K562 (cell line): ENCODE results near the gene PAQR6. TPM values are rescaled to one million over a fixed set of nuclear protein-coding genes. Genes with fewer than 3 reads are reported as not detected.

Experiments
- CBFA2T2 ChIP-seq: fragments of 450-650 bp; conservative IDR thresholded peaks from 2 replicates; pipeline ENCODE4 v1.6.1; 2017; ENCODE audit warnings: mild to moderate bottlenecking
- CCAR2 ChIP-seq: fragments of 200-400 bp; formaldehyde crosslinking; IDR thresholded peaks from 2 replicates; pipeline ENCODE4 v1.6.1; 2017; ENCODE audit warnings: mild to moderate bottlenecking, low read depth, low read length
- ESRRB ChIP-seq: fragments of 250-450 bp; sonication (Bioruptor Pico); IDR thresholded peaks from 2 replicates; pipeline ENCODE4 v1.5.0; 2020; ENCODE audit warnings: mild to moderate bottlenecking, moderate library complexity, borderline replicate concordance
- FOXM1 ChIP-seq, 2 experiments: fragments of 450-650 bp in 1 of 2; sonication (generic) in 1 of 2; formaldehyde crosslinking in 1 of 2; IDR thresholded peaks; 2 replicates each; pipeline versions ENCODE4 v1.6.1 to v1.9.0; 2017 to 2022; ENCODE audit warnings: low read depth in 2 of 2, mild to moderate bottlenecking in 2 of 2, missing genetic modification reagents in 1 of 2, moderate library complexity in 1 of 2
- HNRNPH1 ChIP-seq: fragments of 200-400 bp; formaldehyde crosslinking; optimal IDR thresholded peaks from 2 replicates; pipeline ENCODE3; 2017; ENCODE audit warnings: low read depth, mild to moderate bottlenecking, low read length, moderate library complexity
- KAT8 ChIP-seq: fragments of 450-650 bp; IDR thresholded peaks from 2 replicates; pipeline ENCODE4 v1.6.1; 2016; ENCODE audit warnings: low read depth, mild to moderate bottlenecking
- KDM5B ChIP-seq: fragments of 200-600 bp; sonication (generic); IDR thresholded peaks from 2 replicates; pipeline ENCODE4 v1.6.1; 2012; ENCODE audit warnings: low read depth, mild to moderate bottlenecking, moderate library complexity, low read length, control low read depth, inconsistent platforms; ENCODE audit not compliant: insufficient replicate concordance
- PTTG1 ChIP-seq: fragments of 450-650 bp; IDR thresholded peaks from 2 replicates; pipeline ENCODE4 v1.6.1; 2016; ENCODE audit warnings: low read depth, mild to moderate bottlenecking, missing genetic modification characterization, missing compliant biosample characterization
- RAD51 ChIP-seq: fragments of 450-650 bp; IDR thresholded peaks from 2 replicates; pipeline ENCODE4 v1.7.1; 2016; ENCODE audit warnings: low read depth, mild to moderate bottlenecking, borderline replicate concordance
- RBM14 ChIP-seq: fragments of 200-400 bp; formaldehyde crosslinking; IDR thresholded peaks from 2 replicates; pipeline ENCODE4 v1.6.1; 2018; ENCODE audit warnings: low read depth, mild to moderate bottlenecking, low read length, moderate library complexity, borderline replicate concordance; ENCODE audit not compliant: insufficient read depth
- SMARCB1 ChIP-seq: IDR thresholded peaks from 2 replicates; pipeline ENCODE4 v1.6.1; 2011; ENCODE audit warnings: improper control_type of control experiment, low read depth; ENCODE audit not compliant: insufficient read length
- ZNF311 ChIP-seq: fragments of 250-450 bp; sonication (Bioruptor Pico); IDR thresholded peaks from 2 replicates; pipeline ENCODE4 v1.4.0; 2020; ENCODE audit warnings: mild to moderate bottlenecking, moderate library complexity
- polyA plus RNA-seq, 8 experiments: library from polyadenylated mRNA; depleted of rRNA in 4 of 8; stranded (reverse) in 5 of 8; unstranded in 3 of 8; fragments of >200 nt; fragmentation: Nextera tagmentation in 2 of 8; fragmentation: Illumina TruSeq in 1 of 8; extraction: Ambion mirVana in 2 of 8; extraction: Trizol in 1 of 8; gene quantifications; 2 replicates each; pipeline versions ENCODE4 v1.2.1 to v1.2.3, GENCODE V29; 2011 to 2014; ENCODE audit warnings: inconsistent platforms in 1 of 8, missing spikeins in 1 of 8
- total RNA-seq, 7 experiments: library from RNA; depleted of rRNA in 6 of 7; stranded (reverse); fragments of >200 nt in 6 of 7; fragmentation: Illumina TruSeq in 2 of 7; extraction: Trizol in 2 of 7; gene quantifications; 2 replicates each; pipeline versions ENCODE4 v1.2.1 to v1.2.3, GENCODE V29; 2011 to 2021; ENCODE audit warnings: low replicate concordance in 1 of 7
- TF ChIP-seq, protein P1 (sequence below): sonication (generic); formaldehyde crosslinking; IDR thresholded peaks from 2 replicates; pipeline ENCODE4 v1.5.0; 2020; ENCODE audit warnings: missing genetic modification reagents
- TF ChIP-seq, protein P2 (sequence below): fragments of 250-450 bp; sonication (Bioruptor Pico); IDR thresholded peaks from 2 replicates; pipeline ENCODE4 v1.4.0; 2020
- TF ChIP-seq, protein P3 (sequence below): IDR thresholded peaks from 2 replicates; pipeline ENCODE4 v1.6.1; 2014; ENCODE audit warnings: antibody characterized with exemption
- TF ChIP-seq, protein P4 (sequence below), 3 experiments: fragments of 200-800 bp in 1 of 3; sonication (Bioruptor generic) in 1 of 3; sonication (generic) in 1 of 3; formaldehyde crosslinking in 1 of 3; IDR thresholded peaks; 2 replicates each; pipeline versions ENCODE4 v1.6.1 to v1.8.0; 2016 to 2022; ENCODE audit warnings: mild to moderate bottlenecking in 2 of 3, missing compliant biosample characterization in 2 of 3, missing genetic modification characterization in 2 of 3, missing genetic modification reagents in 1 of 3
- TF ChIP-seq, protein P5 (sequence below): conservative IDR thresholded peaks from 2 replicates; pipeline ENCODE4 v1.6.1; 2011; ENCODE audit warnings: low read depth, mild to moderate bottlenecking, low read length; ENCODE audit not compliant: control insufficient read depth

The PAQR6 gene
- total and polyA plus RNA-seq, 9 of the 15 experiments (the other 6 are each of a cell fraction or from before 2014, with no cell fraction given) = 0.07 to 1.8 (median 0.62) TPM

DNA sequence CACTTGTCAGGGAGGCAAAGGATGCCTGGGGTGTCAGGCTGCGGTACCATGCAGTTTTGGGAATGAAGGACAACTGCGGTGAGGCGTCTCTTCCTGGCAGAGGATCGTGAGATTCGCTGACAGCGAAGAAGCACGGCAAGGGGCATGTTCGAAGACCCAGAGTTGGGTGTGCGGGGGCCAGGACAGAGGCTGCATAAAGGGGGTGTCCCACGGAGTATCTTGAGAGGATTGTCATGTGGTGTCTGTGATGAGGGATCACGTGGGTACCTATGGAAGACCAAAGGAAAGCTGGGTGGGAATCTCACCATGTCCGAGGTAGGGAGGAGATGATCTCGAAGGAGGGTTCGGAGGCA lies 53.6 kb downstream of the PAQR6 start (continued):
- TF ChIP-seq, protein P1, sequence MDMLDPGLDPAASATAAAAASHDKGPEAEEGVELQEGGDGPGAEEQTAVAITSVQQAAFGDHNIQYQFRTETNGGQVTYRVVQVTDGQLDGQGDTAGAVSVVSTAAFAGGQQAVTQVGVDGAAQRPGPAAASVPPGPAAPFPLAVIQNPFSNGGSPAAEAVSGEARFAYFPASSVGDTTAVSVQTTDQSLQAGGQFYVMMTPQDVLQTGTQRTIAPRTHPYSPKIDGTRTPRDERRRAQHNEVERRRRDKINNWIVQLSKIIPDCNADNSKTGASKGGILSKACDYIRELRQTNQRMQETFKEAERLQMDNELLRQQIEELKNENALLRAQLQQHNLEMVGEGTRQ = 0 out of 2 replicates have a peak, but pooled peaks have one; percentile 25
- no peak for TF ChIP-seq KAT8
- TF ChIP-seq KDM5B = no peak
- no peak for TF ChIP-seq HNRNPH1
- TF ChIP-seq SMARCB1 = no peak
- TF ChIP-seq FOXM1 (IDR thresholded peaks at IDR 0.05; ENCODE audit: low read depth) = no peak
- TF ChIP-seq FOXM1 (CRISPR knock-in tag; IDR thresholded peaks at IDR 0.05; ENCODE audit: low read depth) = 0 out of 2 replicates have a peak, but pooled peaks have one; percentile 77
- TF ChIP-seq PTTG1 = no peak
- TF ChIP-seq ESRRB (CRISPR knock-in tag) = no peak
- TF ChIP-seq, protein P2, sequence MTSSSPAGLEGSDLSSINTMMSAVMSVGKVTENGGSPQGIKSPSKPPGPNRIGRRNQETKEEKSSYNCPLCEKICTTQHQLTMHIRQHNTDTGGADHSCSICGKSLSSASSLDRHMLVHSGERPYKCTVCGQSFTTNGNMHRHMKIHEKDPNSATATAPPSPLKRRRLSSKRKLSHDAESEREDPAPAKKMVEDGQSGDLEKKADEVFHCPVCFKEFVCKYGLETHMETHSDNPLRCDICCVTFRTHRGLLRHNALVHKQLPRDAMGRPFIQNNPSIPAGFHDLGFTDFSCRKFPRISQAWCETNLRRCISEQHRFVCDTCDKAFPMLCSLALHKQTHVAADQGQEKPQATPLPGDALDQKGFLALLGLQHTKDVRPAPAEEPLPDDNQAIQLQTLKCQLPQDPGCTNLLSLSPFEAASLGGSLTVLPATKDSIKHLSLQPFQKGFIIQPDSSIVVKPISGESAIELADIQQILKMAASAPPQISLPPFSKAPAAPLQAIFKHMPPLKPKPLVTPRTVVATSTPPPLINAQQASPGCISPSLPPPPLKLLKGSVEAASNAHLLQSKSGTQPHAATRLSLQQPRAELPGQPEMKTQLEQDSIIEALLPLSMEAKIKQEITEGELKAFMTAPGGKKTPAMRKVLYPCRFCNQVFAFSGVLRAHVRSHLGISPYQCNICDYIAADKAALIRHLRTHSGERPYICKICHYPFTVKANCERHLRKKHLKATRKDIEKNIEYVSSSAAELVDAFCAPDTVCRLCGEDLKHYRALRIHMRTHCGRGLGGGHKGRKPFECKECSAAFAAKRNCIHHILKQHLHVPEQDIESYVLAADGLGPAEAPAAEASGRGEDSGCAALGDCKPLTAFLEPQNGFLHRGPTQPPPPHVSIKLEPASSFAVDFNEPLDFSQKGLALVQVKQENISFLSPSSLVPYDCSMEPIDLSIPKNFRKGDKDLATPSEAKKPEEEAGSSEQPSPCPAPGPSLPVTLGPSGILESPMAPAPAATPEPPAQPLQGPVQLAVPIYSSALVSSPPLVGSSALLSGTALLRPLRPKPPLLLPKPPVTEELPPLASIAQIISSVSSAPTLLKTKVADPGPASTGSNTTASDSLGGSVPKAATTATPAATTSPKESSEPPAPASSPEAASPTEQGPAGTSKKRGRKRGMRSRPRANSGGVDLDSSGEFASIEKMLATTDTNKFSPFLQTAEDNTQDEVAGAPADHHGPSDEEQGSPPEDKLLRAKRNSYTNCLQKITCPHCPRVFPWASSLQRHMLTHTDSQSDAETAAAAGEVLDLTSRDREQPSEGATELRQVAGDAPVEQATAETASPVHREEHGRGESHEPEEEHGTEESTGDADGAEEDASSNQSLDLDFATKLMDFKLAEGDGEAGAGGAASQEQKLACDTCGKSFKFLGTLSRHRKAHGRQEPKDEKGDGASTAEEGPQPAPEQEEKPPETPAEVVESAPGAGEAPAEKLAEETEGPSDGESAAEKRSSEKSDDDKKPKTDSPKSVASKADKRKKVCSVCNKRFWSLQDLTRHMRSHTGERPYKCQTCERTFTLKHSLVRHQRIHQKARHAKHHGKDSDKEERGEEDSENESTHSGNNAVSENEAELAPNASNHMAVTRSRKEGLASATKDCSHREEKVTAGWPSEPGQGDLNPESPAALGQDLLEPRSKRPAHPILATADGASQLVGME (CRISPR knock-in tag) = no peak
- no peak for TF ChIP-seq RBM14
- no peak for TF ChIP-seq ZNF311 (CRISPR knock-in tag)
- TF ChIP-seq CBFA2T2 = 0 out of 2 replicates have a peak, but pooled peaks have one; percentile 31
- TF ChIP-seq, protein P3, sequence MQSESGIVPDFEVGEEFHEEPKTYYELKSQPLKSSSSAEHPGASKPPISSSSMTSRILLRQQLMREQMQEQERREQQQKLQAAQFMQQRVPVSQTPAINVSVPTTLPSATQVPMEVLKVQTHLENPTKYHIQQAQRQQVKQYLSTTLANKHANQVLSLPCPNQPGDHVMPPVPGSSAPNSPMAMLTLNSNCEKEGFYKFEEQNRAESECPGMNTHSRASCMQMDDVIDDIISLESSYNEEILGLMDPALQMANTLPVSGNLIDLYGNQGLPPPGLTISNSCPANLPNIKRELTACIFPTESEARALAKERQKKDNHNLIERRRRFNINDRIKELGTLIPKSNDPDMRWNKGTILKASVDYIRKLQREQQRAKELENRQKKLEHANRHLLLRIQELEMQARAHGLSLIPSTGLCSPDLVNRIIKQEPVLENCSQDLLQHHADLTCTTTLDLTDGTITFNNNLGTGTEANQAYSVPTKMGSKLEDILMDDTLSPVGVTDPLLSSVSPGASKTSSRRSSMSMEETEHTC = no peak
- TF ChIP-seq, protein P4, sequence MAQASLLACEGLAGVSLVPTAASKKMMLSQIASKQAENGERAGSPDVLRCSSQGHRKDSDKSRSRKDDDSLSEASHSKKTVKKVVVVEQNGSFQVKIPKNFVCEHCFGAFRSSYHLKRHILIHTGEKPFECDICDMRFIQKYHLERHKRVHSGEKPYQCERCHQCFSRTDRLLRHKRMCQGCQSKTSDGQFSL (CRISPR knock-in tag; IDR thresholded peaks at IDR 0.05) = 0 out of 2 replicates have a peak, but pooled peaks have one; percentile 30
- TF ChIP-seq, protein P4 (tag; IDR thresholded peaks at IDR 0.05) = no peak
- TF ChIP-seq CCAR2 = no peak
- peak; percentile 52 for TF ChIP-seq RAD51
- TF ChIP-seq, protein P5, sequence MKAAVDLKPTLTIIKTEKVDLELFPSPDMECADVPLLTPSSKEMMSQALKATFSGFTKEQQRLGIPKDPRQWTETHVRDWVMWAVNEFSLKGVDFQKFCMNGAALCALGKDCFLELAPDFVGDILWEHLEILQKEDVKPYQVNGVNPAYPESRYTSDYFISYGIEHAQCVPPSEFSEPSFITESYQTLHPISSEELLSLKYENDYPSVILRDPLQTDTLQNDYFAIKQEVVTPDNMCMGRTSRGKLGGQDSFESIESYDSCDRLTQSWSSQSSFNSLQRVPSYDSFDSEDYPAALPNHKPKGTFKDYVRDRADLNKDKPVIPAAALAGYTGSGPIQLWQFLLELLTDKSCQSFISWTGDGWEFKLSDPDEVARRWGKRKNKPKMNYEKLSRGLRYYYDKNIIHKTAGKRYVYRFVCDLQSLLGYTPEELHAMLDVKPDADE = no peak
